AG08396 (cell line): ENCODE data around the gene NR1H3.
"Not testable (repeated sequence)": the region's sequence is repeated elsewhere in the genome, so short reads cannot be mapped to it uniquely, and the experiment has no call there.

ENCODE experiments used
- DNase-seq: peaks from one replicate; pipeline ENCODE4 v3.0.0; 2012; ENCODE audit warnings: low spot score, mixed read lengths

Gene NR1H3

GRCh38 chr11:47257517-47258316 is at the start of gene NR1H3:
Gene NR1H3, plus strand, starts transcription at chr11:47257996. Its CDS starts 1,221 bp downstream, at chr11:47259217.
- peak; percentile 76 for DNase-seq

- DNase-seq = not testable (repeated sequence)
Measured at GRCh38 chr11:47208008-47208552, 49.7 kb upstream of the NR1H3 start.

GRCh38 chr11:47208628-47209027 is 49.2 kb upstream of the NR1H3 start:
- DNase-seq = no peak

DNA sequence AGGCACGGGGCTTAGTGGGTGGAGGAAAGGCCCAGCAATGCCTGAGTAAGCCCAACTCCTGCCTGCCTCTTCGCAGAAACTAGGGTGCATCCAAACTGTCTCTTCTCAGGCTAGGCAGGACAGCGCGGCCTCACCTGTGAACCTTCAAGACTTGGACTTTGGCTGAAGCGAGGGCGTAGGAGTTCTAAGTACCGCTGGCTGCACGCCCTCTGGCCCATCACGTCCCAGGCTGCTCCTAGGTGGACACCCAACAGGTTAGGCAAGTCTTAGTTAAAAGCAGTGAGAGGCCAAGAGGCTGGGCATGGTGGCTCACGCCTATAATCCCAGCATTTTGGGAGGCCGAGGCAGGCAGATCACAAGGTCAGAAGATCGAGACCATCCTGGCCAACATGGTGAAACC is 44.9 kb upstream of the NR1H3 start:
- DNase-seq = no peak

GRCh38 chr11:47213950-47214565 is 43.7 kb upstream of the NR1H3 start:
- peak; percentile 87 for DNase-seq

DNA sequence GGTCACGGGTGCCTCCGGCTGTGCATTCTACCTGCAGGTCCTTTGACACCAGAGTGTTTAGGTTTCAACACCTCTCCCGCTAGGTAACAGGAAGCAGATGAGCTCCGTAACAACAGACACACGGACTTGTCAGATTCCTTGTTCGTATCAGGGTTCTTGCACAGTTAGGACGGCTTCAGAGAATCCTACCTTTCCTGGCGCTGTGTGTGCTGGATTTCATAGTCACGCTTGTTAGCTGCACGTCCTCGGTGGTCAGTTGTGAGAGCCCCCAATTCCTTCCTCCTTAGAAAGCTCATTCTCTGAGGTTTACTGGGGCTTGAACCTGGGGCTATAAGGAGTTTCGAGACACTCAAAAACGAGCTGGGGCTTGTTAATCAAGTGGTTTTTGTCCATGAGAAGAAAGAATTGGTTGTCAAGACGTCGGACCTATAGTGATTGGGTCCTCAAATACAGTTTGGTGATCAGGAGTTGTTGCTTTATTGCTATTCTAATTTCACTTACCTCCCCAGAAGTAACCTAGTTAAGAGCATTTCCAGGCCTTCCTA is 42.4 kb upstream of the NR1H3 start:
- no peak for DNase-seq

- DNase-seq = peak; percentile 85
Measured at GRCh38 chr11:47216121-47216798, 41.5 kb upstream of the NR1H3 start.

GRCh38 chr11:47220401-47220821 is 37.4 kb upstream of the NR1H3 start:
- peak; percentile 33 for DNase-seq

DNA sequence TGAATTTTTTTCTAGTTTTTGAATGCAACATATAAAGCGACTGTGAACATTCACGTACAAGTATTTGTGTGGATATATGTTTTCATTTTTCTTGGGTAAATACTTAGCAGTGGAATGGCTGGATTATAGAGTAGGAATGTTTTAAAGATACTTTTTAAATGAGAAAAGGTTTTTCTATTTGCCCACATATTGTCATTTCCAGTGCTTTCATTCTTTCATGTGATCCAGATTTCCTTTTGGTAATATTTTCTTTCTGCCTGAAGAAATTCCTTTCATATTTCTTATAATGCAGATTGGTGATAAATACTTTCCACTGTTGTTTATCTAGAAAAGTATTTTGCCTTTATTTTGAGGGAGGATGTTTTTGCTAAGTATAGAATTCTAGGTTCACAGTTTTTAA is 35.1 kb upstream of the NR1H3 start:
- DNase-seq = no peak

DNA sequence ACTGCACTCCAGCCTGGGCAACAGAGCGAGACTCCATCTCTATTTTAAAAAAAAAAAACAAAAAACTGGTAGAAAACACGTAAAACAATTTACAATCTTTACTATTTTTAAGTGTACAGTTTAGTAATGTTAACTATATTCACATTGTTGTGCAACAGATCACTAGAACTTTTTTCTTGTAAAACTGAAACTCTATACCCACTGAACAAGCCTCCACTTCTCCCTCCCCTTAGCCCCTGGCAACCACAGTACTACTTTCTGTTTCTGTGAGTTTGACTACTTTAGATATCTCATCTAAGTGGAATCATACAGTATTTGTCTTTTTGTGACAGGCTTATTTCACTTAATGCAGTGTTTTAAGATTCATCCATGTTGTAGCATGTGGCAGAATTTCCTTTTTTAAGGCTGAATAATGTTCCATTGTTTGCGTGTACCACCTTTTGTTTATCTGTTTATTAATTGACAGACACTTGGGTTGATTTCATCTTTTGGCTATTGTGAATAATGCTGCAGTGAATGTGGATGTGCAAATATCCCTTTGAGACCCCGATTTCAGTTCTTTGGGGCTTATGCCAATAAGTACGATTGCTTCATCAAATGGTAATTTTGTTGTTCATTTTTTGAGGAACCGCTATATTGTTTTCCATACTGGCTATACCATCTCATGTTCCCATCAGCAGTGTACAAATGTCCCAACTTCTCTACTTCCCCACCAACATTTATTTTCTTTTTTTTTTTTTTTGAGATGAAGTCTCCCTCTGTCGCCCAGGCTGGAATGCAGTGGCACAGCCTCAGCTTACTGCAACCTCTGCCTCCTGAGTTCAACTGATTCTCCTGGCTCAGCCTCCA is 32.0 kb upstream of the NR1H3 start:
- no peak for DNase-seq

DNA sequence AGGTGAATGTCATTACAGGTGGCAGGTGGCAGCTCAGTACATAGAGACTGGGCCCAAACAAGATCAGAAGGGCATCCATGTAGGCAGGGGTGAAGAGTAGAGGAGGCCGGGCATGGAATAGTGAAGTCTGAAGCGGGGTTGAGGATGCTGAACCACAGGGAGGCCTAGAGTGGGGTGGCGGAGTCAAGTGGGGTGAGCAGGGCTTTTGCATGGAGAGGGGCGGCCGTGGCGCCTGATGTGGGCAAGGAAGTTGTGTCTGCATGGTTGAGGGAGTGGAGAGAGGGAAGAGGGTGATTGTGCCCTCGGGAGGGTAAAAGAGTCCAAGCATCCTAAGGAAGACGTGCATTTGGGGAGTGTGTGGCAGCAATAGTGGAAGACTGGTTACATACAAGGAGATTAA is 28.6 kb upstream of the NR1H3 start:
- DNase-seq = no peak

GRCh38 chr11:47233051-47233450 is 24.7 kb upstream of the NR1H3 start:
- no peak for DNase-seq

- DNase-seq = peak; percentile 47
Measured at GRCh38 chr11:47233989-47234668, 23.7 kb upstream of the NR1H3 start.

DNA sequence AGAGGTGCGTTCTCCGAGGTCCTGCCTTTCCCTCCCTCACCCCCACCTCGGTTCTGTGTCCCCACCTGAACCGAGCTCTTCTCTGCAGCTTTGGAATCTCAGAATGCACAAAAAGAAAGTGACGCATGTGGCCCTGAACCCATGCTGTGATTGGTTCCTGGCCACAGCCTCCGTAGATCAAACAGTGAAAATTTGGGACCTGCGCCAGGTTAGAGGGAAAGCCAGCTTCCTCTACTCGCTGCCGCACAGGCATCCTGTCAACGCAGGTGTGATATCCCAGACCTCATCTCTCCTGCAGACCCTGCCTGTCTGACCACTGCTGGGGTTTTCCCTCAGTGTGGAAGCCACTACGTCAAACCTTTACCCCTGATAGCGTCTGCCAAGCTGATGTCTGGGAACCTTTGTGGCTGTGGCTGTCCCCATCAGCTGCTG is 23.1 kb upstream of the NR1H3 start:
- no peak for DNase-seq

DNA sequence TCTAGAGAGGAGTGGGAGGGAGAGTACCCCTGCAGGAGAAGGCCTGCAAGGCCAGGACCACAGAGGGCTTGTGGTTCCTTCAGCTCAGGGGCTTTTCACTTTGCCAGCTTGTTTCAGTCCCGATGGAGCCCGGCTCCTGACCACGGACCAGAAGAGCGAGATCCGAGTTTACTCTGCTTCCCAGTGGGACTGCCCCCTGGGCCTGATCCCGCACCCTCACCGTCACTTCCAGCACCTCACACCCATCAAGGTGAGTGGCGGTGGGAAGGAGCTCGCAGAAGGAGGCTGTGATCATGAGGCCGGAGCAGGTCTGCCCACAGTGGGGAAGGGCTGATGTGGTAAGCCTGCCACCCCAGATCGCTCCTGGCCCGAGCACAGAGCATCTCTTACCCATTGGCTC is 22.6 kb upstream of the NR1H3 start:
- DNase-seq = no peak

DNA sequence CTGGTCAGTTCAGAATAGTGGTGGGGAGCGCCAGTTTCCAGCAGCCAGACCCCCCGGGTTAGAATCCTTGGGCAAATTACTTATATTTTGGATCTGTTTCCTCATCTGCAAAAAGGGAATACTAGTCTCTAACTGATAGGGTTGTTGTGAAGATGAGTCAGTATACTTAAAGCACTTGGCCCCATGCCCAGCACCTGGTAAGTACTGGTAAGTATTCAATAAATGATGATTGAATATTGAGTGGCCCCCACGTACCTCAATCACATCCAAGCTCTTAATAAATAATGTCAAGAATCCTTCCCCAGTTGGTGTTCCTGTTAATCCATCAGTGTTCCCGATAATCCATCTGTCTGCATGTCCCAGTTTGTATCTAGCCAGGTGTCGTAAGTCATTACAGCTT is 21.3 kb upstream of the NR1H3 start:
- DNase-seq = no peak

DNA sequence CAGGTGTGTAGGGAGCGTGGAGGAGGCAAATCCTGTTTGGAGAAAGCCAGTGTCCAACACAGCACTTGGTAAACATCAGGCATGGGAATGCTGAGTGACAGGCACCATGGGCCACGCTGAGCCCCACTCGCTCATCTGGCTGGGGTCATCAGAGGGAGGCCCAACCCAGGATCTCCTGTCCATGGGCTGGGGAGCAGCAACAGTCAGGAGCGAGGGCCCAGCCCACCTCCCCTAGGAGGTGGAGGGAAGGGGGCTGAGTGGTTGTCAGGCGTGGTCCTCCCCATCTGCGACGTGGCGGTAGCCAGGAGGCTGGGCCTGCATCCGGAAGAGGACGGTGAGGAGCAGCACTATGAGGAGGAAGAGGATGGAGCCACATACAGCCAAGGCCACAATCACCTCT is 17.9 kb upstream of the NR1H3 start:
- DNase-seq = no peak

GRCh38 chr11:47241841-47242301 is 15.9 kb upstream of the NR1H3 start:
- no peak for DNase-seq

DNA sequence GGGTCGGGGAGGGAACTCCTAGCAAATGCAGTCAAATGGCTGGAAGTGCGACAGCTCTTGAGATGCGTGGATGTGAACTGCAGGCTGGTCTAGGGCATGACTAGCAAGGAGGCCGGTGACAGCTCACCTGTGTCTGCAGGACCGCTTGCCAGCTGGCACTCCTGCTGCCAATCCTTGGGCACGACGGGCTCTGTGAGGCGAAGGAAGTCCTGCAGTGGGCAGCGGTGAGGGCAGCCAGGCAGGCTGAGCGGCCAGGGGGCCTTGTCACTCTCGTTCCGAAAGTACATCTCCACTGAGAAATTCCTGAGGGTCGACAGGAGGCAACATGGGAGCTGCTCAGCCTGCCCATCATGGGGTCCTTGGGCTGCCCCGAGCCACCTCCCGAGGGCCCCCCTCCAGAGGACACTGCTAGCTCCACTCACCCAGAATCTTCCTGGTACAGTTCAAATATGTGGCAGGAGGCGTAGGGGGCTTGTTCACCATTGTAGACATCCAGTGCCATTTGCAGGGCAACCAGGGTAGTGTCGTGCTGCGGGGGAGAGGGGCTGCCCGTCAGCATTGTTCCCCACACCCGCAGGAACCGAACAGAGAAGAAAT is 15.1 kb upstream of the NR1H3 start:
- DNase-seq = no peak

- no peak for DNase-seq
Measured at GRCh38 chr11:47243454-47243853, 14.3 kb upstream of the NR1H3 start.
